Central memory CD4-positive, alpha-beta T cell (primary cell): ENCODE data around the gene POM121C.
"Not testable (repeated sequence)": the region's sequence is repeated elsewhere in the genome, so short reads cannot be mapped to it uniquely, and the experiment has no call there.

Experiments
- DNase-seq: peaks from one replicate; pipeline ENCODE4 v3.0.0; 2022
- total RNA-seq, 3 experiments: gene quantifications; one replicate each; lab custom pipeline; 2026; lab: John Stamatoyannopoulos, UW

POM121C gene
- 22.4 to 60.8 (median 29.9) reads per million in 3 experiments for total RNA-seq

DNA sequence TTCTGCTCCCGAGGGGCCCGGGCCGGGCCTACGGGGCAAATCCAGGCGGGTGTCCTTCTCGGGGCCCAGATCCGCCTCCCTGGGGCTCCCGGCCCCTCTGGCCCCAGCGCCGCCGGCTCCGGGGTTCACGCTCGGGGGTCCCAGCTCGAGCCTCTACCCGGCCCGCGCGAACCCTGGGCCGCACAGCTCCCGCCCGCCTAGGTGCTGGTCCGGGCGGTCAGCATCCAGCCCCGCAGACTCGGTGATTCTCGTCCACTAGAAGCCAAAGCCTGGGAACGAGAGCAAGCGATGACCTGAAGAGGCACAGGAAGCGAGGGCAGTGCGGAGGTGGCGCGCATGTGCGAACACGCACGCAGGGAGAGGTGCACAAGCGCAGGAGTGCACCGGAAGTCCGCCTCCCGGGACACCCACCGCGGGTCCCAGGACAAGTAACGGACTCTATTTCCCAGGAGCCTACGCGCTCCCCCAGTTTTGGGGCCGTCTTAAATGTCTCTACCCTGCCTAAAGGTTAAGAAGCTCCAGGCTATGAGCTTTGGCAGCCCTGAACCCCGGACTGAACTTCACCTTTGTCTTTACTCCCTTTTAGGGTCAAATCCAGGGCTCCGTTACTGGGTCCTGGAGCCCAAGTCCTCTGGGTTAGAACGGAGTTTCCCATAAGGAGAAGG lies at the start of gene POM121C:
Gene POM121C (minus strand): TSS at position 321 of the 665 bp plus-strand sequence. CDS start 44,803 bp downstream, outside the sequence.
- peak; percentile 82 for DNase-seq

DNA sequence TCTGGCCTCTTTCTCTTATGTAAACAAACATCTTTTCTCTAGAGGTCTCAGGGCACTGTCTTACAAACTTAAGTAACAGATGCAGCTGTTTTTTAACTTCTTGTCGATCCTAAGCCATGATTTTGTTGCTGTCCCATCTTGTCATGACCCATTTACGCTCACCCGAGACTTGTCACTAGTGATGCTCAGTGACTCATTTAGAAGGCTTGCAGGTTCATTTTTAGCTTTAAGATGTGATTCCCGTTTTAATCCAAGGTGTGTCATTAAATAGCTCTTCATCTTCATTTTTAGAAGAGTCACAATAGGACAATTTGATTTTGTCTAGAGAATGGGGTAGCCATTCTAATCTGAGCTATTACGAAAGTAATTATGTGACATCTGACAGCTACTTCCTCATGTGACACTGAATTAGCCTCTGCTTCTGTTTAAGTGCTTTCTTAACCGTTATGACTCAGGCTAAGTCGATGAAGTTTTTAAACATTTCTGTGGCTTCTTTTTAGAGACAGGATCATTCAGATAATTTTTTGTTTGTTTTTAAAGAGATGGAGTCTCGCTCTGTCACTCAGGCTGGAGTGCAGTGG lies 48.7 kb upstream of the POM121C start:
- DNase-seq, result no peak

DNA sequence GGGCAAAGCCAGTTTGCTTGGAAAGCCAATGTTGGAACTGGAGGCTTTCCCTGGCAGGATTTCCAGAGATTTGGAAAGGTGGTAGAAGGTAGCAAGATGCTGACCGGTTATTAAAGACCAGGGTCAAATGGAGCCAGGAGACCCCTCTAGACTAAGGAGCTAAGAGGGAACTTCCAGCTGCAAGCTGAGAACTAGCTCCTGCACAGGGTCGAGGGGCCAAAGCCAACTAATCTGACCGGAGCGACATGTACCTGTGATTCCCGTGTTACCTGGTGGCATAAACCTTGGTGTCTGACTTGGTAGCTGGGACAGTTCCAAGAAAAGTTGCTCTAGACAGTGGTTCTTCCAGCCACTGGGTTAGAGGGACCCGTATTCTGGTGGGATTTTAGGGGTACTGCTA lies 47.8 kb upstream of the POM121C start:
- no peak for DNase-seq

DNA sequence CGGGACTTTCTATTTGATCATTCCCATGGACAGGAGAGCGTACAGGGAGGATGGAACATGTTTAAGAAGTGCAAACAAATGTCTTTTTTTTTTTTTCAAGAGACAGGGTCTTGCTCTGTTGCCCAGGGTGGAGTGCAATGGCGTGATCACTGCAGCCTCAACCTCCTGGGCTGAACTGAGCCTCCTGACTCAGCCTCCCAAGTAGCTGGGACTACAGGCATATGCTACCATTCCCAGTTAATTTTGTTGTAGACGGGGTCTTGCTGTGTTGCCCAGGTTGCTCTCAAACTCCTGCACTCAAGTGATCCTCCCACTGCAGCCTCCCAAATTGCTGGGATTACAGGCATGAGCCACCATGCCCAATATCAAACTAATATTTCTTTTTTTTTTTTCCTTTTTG lies 46.5 kb upstream of the POM121C start:
- DNase-seq, result no peak

DNA sequence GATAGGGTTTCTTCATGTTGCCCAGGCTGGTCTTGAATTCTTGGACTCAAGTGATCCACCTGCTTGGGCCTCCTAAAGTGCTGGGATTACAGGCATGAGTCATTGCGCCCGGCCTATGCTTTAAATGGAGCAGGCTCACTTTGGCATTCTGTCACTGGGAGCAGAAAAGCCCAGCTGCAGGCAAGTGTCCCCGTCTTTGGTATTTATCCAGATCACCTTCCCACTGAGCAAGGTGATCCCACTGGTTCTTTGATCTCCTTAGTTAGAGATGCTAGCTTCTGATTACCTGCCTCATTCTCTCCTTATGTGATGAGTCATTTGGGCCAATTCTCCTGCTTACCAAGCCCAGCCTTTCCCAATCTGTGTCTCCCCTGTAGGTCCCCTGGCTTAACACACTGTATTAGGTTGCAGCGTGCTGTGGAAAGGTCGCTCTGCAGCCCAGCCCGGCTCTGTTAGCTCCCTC lies 45.3 kb upstream of the POM121C start:
- no peak for DNase-seq

DNA sequence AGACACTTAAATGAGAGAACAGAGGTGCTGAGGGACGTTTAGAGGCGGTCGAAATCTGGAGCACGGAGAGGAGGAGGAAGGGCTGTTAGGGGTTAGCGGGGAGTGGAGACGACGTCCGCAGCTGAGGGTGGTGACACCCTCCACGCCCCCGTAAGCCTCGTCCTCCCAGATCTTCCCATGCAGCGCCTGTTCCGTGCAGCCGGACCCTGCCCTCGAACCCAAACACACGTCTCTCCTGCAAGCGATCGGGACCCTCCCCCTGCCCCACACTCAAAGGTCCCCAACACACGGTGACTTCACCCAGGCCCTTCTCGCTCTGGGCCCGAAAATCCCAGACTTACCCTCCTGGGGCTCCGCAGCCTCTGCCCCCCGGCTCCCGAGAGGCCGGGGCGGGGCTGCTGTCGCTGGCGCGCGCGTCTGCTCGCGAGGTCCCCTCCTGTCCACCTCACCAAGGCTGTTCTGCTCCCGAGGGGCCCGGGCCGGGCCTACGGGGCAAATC lies 41.2 kb upstream of the POM121C start:
- DNase-seq, result not testable (repeated sequence)

DNA sequence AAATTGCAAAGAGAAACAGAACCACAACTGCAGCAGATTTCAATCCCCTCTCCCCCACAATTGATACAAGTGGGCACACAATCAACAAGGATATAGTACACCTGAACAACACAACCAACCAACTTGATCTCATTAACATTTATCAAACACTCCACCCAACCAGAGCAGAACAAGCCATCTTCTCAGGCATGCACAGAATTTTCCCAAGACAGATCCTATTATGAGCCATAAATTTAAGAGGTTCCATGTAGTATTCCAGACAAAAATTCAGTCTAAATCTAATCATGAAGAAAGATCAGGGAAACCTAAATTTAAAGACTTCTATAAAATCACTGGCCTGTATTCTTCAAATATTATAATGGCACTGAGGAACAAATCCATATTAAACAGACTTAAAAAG lies 35.6 kb upstream of the POM121C start:
- not testable (repeated sequence) for DNase-seq

DNA sequence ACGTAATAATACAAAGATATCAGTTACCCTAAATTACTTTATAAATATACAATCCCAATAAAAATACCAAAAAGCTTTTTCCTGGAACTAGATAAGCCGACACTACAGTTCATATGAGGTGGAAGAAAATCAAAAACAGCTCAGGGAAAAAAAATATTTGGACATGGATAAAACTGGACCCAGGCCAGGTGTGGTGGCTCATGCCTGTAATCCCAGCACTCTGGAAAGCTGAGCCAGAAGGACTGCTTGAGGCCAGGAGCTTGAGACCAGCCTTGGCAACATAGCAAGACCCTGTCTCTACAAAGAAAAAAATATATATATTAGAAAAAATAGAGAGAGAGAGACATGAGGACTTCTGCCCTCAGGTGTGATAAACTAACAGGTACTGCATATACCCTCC lies 32.7 kb upstream of the POM121C start:
- DNase-seq, result not testable (repeated sequence)

DNA sequence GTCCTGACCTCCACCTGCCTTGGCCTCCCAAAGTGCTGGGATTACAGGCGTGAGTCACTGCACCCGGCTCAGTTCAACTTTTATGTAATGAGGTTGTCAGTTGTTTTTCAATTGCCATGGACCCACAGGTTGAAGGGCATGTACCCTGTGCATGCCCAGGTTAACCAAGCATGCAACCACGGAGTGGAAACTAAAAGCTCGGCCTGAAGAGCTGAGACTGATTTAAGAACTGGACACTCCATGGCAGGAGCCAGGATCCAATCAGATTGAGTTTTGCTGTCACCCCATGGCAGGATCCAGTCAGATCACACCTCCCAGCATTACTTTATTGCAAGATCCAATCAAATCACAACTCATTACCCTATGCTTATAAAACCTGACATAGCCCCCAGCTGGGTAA lies 22.9 kb upstream of the POM121C start:
- not testable (repeated sequence) for DNase-seq

DNA sequence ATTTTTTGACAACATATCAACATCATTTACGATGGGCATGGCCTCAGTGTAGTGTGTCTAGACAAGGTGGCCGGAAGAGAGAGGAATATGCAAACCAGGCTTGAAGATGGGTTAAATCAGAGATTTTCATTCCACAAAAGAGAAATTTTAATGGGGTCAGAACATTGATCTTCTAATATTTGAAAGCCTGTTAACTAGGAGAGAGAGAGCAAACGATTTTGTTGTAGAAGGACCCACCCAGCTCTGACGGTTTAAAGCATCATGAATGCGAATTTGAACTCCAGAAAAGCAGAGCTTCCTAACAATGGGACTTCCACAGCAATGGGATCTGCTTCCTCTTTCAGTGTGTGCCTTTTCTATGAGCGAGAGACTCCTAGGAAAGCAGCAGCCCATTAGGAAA lies 5.9 kb upstream of the POM121C start, which contains the start of gene SPDYE5:
Gene SPDYE5 (plus strand): TSS at position 301 of the 400 bp plus-strand sequence. CDS start 1,728 bp downstream, outside the sequence.
- not testable (repeated sequence) for DNase-seq

DNA sequence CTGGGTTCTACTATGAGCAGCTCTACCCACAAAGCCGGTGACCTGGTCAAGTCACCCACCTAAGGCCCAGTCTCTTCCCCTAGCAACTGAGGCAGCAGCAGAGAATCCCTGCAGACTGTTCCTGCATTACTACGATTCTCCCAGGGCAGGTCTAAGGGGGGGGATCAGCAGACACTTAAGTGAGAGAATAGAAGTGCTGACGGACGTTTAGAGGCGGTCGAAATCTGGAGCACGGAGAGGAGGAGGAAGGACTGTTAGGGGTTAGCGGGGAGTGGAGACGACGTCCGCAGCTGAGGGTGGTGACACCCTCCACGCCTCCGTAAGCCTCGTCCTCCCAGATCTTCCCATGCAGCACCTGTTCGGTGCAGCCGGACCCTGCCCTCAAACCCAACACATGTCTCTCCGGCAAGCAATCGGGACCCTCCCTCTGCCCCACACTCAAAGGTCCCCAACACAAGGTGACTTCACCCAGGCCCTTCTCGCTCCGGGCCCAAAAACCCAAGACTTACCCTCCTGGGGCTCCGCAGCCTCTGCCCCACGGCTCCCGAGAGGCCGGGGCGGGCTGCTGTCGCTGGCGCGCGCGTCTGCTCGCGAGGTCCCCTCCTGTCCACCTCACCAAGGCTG lies 632 bp downstream of the POM121C start:
- DNase-seq, result peak; percentile 0

DNA sequence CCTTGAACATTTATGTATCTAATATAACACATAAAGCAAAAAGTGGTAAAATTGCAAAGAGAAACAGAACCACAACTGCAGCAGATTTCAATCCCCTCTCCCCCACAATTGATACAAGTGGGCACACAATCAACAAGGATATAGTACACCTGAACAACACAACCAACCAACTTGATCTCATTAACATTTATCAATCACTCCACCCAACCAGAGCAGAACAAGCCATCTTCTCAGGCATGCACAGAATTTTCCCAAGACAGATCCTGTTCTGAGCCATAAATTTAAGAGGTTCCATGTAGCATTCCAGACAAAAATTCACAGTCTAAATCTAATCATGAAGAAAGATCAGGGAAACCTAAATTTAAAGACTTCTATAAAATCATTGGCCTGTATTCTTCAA lies 5.8 kb downstream of the POM121C start:
- DNase-seq, result not testable (repeated sequence)

DNA sequence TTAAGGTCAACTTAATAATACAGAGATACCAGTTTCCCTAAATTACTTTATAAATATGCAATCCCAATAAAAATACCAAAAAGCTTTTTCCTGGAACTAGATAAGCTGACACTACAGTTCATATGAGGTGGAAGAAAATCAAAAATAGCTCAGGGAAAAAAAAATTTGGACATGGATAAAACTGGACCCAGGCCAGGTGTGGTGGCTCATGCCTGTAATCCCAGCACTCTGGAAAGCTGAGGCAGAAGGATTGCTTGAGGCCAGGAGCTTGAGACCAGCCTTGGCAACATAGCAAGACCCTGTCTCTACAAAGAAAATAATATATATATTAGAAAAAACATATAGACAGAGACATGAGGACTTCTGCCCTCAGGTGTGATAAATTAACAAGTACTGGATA lies 8.6 kb downstream of the POM121C start:
- DNase-seq, result not testable (repeated sequence)

DNA sequence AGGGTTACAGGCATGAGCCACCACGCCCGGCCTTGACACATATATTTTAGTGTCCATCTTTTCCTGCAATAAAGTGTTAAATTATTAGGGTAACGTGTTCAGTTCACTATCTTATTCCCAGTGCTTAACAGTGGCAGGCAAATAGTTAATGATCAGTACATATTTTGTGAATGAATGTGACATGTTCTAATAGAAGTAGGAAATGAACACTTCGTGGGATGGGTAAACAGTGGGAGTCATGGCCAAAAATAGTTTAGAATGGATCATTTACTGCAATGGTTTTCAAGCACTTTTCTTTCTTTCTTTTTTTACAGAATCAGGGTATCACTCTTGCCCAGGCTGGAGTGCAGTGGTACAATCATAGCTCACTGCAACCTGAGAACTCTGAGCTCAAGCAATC lies 15.9 kb downstream of the POM121C start:
- DNase-seq, result not testable (repeated sequence)

DNA sequence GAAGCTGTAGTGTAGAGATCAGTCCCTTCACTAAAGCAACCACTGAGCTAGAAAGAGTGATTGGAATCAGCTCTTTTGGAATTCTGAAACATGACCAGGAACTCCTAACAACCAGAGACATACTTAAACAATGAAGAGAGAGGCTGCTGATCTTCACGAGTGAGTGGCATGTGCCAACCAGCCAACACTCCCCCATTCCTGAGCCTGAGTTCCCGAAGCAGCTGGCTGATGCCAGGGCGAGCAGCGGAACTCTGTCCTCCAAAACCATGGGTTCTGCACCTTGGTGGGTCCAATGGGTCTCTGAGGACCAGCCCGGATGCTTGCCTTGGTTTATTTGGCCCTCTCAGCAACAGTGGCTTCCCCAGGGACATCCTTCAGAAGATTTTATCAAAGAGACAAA lies 25.6 kb downstream of the POM121C start:
- not testable (repeated sequence) for DNase-seq

DNA sequence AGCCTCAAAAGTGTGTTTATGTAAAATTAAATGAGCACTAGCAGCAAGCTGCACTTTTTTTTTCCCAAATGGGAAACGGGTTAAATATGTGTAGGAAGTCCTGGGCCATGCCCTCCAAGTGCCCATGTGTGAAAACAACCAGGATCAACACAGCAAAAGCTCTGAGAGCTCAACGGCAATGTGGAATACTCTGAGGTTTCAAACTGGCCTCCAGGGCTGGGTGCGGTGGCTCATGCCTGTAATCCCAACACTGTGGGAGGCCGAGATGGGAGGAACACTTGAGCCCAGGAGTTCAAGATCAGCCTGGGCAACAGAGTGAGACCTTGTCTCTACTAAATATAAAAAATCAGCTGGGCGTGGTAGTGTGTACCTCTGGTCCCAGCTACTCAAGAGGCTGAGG lies 28.1 kb downstream of the POM121C start:
- DNase-seq, result not testable (repeated sequence)

DNA sequence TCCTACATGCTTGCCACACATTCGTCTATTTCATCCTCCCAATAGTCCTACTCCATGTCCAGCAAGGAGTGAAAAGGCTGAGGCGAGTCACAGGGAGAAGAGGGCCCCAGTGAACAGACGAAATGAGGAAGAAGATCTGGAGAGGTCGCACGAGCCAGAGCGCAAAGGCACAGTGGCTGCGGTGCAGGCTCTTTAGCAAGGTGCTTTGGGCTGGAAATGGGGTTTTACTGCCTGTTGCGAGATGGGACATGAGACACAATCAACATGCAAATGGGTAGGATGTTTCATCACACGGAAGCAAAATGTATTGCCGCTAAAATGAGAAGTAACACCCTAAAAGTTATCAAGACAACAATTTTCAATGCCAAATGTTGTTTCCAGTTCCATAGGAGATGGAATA lies 29.7 kb downstream of the POM121C start:
- not testable (repeated sequence) for DNase-seq

DNA sequence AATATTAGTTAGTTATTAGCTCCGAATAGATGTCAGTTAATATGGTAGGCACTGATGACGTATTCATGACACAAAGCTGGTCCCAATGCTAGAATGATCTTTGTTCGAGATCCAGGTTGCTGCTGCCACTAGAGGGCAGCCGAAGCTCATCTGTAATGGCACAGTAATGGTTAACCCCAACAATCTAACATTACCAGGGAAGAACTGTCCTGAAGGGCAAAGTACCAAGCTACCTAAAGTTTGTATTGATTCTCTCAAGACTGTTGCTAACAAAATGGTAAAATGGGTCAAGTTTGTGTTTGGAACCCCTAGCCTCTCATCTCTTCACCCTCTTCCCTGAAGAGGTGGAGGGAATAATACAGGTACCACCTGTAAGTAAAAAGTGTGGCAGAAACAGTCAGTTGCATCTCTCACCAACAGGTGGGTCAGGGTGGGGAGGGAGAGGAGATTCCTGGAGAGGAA lies 33.6 kb downstream of the POM121C start:
- DNase-seq, result not testable (repeated sequence)

DNA sequence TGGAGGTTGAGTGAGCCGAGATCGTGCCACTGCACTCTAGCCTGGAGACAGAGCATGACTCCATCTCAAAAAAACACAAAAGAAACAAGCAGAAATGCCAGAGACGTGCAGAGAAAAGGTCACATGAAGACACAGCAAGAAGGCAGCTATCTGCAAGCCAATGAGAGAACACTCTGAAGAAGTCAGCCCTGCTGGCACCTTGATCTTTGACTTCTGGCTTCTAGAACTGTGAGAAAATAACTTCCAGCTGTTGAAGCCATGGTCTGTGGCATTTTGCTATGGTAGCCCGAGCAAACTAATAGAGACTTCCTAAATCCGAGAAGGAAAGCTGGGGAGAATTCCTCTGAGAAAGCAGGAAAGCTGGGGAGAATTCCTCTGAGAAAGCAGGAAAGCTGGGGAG lies 36.2 kb downstream of the POM121C start:
- DNase-seq, result not testable (repeated sequence)

DNA sequence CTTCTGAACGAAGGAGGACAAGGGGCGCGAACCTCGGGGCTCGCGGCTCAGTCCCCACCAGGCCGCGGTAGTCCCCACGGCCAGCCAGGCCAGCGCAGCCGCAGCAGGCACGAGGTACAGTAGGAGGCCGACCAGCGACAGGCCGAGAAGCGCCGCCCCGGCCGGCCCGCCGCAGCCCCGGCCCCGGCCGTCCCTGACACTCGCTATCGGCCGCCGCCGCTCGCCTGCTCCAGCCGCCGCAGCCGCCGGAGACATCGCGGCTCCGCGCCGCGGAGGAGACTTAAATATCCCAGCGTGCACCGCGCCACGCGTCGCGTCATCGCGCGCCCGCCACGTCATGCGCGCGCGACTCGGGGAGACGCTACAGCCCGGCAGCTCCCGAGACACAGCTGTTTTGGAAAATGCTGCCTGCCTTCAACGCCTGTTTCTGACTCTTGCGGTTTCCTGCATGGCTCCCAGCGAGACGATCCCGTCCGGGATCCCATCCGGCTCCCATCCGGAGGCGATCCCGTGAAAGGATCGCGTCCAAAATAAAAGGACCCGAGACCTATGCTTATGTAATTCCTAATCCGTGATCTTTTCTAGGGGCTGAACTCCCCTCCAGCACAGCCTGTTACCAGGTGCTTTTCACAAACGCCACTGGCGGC lies 43.5 kb downstream of the POM121C start:
- DNase-seq, result peak; percentile 54

DNA sequence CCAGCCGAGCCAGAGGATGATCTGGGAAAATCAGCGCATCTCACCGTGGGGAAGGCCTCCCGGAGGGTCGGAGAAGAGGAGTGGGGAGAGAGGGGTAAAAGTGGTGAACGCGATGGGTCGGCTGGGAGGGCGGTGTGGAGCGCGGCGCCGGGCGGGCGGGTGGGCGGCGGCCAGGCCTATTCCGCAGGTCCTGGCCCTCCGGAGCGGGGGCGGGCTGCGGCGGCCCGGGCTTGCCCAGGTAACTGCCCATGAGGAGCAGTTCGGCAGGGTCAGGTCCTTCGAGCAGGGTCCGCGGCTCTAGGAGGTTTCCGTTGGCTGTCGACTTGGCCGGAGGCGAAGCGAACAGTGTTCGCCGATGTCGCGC lies 44.0 kb downstream of the POM121C start:
- DNase-seq, result not testable (repeated sequence)

DNA sequence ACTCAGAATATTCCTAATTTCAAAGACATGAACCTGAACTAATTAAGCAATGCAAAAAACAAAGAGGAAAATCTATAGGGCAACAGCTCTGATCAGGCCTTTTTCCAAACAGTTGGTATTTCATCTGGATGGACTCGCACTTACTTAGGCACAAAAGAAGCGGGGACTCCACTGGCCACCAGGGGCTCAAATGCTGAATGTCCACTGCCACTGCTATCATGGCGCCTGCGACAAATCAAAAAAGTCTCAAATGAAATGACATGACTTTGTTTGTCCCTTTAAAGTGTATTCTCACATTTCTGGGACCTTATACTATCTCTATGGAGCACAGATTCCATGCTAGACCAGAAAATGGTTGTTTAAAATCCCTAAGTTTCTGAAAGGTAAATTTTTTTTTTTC lies 47.1 kb downstream of the POM121C start:
- DNase-seq, result not testable (repeated sequence)

DNA sequence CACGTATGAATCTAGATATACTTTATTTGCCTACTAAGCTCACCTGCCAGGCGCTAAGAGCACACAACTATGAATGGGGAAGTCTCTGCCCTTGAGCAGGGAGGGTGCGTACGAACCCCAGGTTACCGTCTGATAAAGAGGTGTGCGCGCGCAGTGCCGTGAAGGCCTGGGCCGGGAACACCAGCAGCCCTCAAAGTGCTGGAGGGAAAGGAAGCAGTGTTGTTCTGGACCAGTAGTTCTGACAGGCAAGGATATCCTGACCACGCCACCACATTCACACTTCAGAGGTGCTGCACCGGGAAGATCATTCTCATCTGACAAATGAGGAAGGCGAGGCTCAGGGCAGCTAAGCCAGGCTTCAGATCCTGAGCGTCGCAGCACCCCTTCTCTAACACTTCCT lies 62.6 kb downstream of the POM121C start:
- DNase-seq, result not testable (repeated sequence)
